Posterior cingulate gyrus (tissue), 11 donors: ENCODE results near the gene PTOV1.

Experiments
- DNase-seq, 10 donors: peaks; one replicate each; pipeline versions ENCODE4 v3.0.0 to v3.0.0-alpha.2; 2020 to 2021; ENCODE audit warnings: mixed read lengths in 3 of 10
- intact Hi-C: fragments of 100-400 bp; cut with DNase I; formaldehyde crosslinking; loops from one replicate; pipeline ENCODE4 v1.15.1; 2023

Gene PTOV1

GRCh38 chr19:49869484-49870308 lies 18.7 kb downstream of the PTOV1 start:
- DNase-seq, result peak; percentile 95 to 100 (median 97)
- intact Hi-C loops, result loop anchor here (10.0 kb wide), 1 partner anchor 375 kb away; the partner anchor contains the start of gene RPS11

- DNase-seq, result peak in 1 of 10 donors; percentile 77
- intact Hi-C loops, result loop anchor here (10.0 kb wide), 1 partner anchor 376 kb away; the partner anchor contains the start of gene RPS11
Observed at GRCh38 chr19:49870309-49870901, 19.4 kb downstream of the PTOV1 start.

- intact Hi-C loops, result loop anchor here (10.0 kb wide), 1 partner anchor 377 kb away; the partner anchor contains the start of gene RPS11
- no peak for DNase-seq
Observed at GRCh38 chr19:49871349-49871985, 20.5 kb downstream of the PTOV1 start.

- no peak for DNase-seq
- intact Hi-C loops, result loop anchor here (10.0 kb wide), 1 partner anchor 378 kb away; the partner anchor contains the start of gene RPS11
Observed at GRCh38 chr19:49872245-49873128, 21.5 kb downstream of the PTOV1 start.

- intact Hi-C loops, result loop anchor here (10.0 kb wide), 1 partner anchor 378 kb away; the partner anchor contains the start of gene RPS11
- no peak for DNase-seq
Observed at GRCh38 chr19:49873129-49873521, 22.2 kb downstream of the PTOV1 start.

GRCh38 chr19:49873834-49874233 lies 22.9 kb downstream of the PTOV1 start:
- DNase-seq, result no peak
- intact Hi-C loops, result loop anchor here (10.0 kb wide), 1 partner anchor 379 kb away; the partner anchor contains the start of gene RPS11

- DNase-seq, result no peak
- intact Hi-C loops, result loop anchor here (10.0 kb wide), 1 partner anchor 380 kb away; the partner anchor contains the start of gene RPS11
Observed at GRCh38 chr19:49874503-49875157, 23.7 kb downstream of the PTOV1 start.

GRCh38 chr19:49875177-49875576 lies 24.2 kb downstream of the PTOV1 start:
- no peak for DNase-seq
- intact Hi-C loops, result loop anchor here (10.0 kb wide), 1 partner anchor 380 kb away; the partner anchor contains the start of gene RPS11

- intact Hi-C loops, result loop anchor here (10.0 kb wide), 1 partner anchor 381 kb away; the partner anchor contains the start of gene RPS11
- DNase-seq, result peak; percentile 56 to 95 (median 70)
Observed at GRCh38 chr19:49875857-49876421, 25.0 kb downstream of the PTOV1 start.

GRCh38 chr19:49876422-49877019 lies 25.6 kb downstream of the PTOV1 start:
- intact Hi-C loops, result loop anchor here (1.0 to 10.0 kb wide), 3 partner anchors 26 to 382 kb away; partner anchors contain the start of genes FUZ and RPS11
- peak; percentile 96 to 100 (median 98) for DNase-seq

- peak; percentile 99 to 100 (median 100) for DNase-seq
- intact Hi-C loops, result loop anchor here (1.0 to 10.0 kb wide), 3 partner anchors 27 to 382 kb away; partner anchors contain the start of genes FUZ and RPS11
Observed at GRCh38 chr19:49877020-49877878, 26.3 kb downstream of the PTOV1 start, which contains the start of the genes AKT1S1 and TBC1D17. Gene AKT1S1 (minus strand): TSS chr19:49877355. CDS start chr19:49873295, 4,060 bp downstream. Gene TBC1D17 (plus strand): TSS chr19:49877702. CDS start chr19:49877724, 22 bp downstream.

- intact Hi-C loops, result loop anchor here (1.0 to 10.0 kb wide), 3 partner anchors 28 to 383 kb away; partner anchors contain the start of genes FUZ and RPS11
- peak; percentile 89 to 99 (median 95) for DNase-seq
Observed at GRCh38 chr19:49877879-49878743, 27.2 kb downstream of the PTOV1 start.

- intact Hi-C loops, result loop anchor here (10.0 kb wide), 1 partner anchor 384 kb away; the partner anchor contains the start of gene RPS11
- no peak for DNase-seq
Observed at GRCh38 chr19:49878744-49879070, 27.7 kb downstream of the PTOV1 start.

GRCh38 chr19:49879243-49879963 lies 28.4 kb downstream of the PTOV1 start:
- no peak for DNase-seq
- intact Hi-C loops, result loop anchor here (10.0 kb wide), 1 partner anchor 385 kb away; the partner anchor contains the start of gene RPS11
